ENCODE measurements around the gene STXBP4. TPM values are rescaled to one million over a fixed set of nuclear protein-coding genes. Genes with fewer than 3 reads are reported as not detected.

STXBP4 gene
- polyA plus RNA-seq, 3 donors from 2014 or later = 0.58 to 5.9 TPM; not detected in 1

- no peak overlapping the region for H3K4me3 Mint-ChIP-seq
- peaks cover 0 to 7% (median 4%) of the 10 kb centered on the region in 3 donors for H3K36me3 Mint-ChIP-seq
- peaks cover 0 to 6% (median 3%) of the 10 kb centered on the region in 6 donors for H3K9me3 Mint-ChIP-seq
- DNase-seq = no peak
- peaks cover 0 to 10% (median 4%) of the 10 kb centered on the region in 3 donors for H3K27me3 Mint-ChIP-seq (ENCODE audit: low read depth in 3 of 3)
- no peak overlapping the region for H3K27ac Mint-ChIP-seq
- no peaks in the 10 kb centered on the region for H3K4me1 Mint-ChIP-seq
These were observed 218.6 kb downstream of the STXBP4 start for GRCh38 chr17:55186937-55187770.

GRCh38 chr17:55190748-55191147 is 222.2 kb downstream of the STXBP4 start:
- peaks cover 1 to 5% (median 2%) of the 10 kb centered on the region in 3 donors for H3K27me3 Mint-ChIP-seq (ENCODE audit: low read depth in 3 of 3)
- H3K4me3 Mint-ChIP-seq = no peak overlapping the region
- no peak overlapping the region for H3K27ac Mint-ChIP-seq
- DNase-seq = no peak
- H3K4me1 Mint-ChIP-seq = no peaks in the 10 kb centered on the region
- no peaks in the 10 kb centered on the region for H3K36me3 Mint-ChIP-seq
- no peaks in the 10 kb centered on the region for H3K9me3 Mint-ChIP-seq

GRCh38 chr17:55198690-55199370 is 230.3 kb downstream of the STXBP4 start:
- Mint-ChIP-seq H3K9me3 (peaks cover 0 to 2% (median 0%) of the 10 kb centered on the region in 6 donors), H3K4me3 (no peak overlapping the region), H3K4me1 (no peaks in the 10 kb centered on the region), H3K27ac (no peak overlapping the region), H3K36me3 (no peaks in the 10 kb centered on the region), H3K27me3 (ENCODE audit: low read depth in 3 of 3) (peaks cover 4 to 13% (median 7%) of the 10 kb centered on the region in 3 donors)
- no peak for DNase-seq

- Mint-ChIP-seq H3K4me3 (no peak overlapping the region), H3K36me3 (no peaks in the 10 kb centered on the region), H3K9me3 (peaks cover 0 to 11% (median 2%) of the 10 kb centered on the region in 6 donors), H3K27me3 (ENCODE audit: low read depth in 3 of 3) (peaks cover 5 to 16% (median 9%) of the 10 kb centered on the region in 3 donors), H3K27ac (no peak overlapping the region), H3K4me1 (no peaks in the 10 kb centered on the region)
- DNase-seq = no peak
These were observed 232.3 kb downstream of the STXBP4 start for GRCh38 chr17:55200904-55201303.

- H3K4me3 Mint-ChIP-seq = no peak overlapping the region
- H3K4me1 Mint-ChIP-seq = no peaks in the 10 kb centered on the region
- H3K27me3 Mint-ChIP-seq (ENCODE audit: low read depth in 3 of 3) = peaks cover 5 to 16% (median 10%) of the 10 kb centered on the region in 3 donors
- no peak overlapping the region for H3K27ac Mint-ChIP-seq
- H3K36me3 Mint-ChIP-seq = no peaks in the 10 kb centered on the region
- no peak for DNase-seq
- peaks cover 0 to 11% (median 3%) of the 10 kb centered on the region in 6 donors for H3K9me3 Mint-ChIP-seq
These were observed 232.9 kb downstream of the STXBP4 start for GRCh38 chr17:55201308-55201932.

GRCh38 chr17:55202896-55203295 is 234.3 kb downstream of the STXBP4 start:
- peaks cover 0 to 11% (median 3%) of the 10 kb centered on the region in 6 donors for H3K9me3 Mint-ChIP-seq
- H3K27me3 Mint-ChIP-seq (ENCODE audit: low read depth in 3 of 3) = peaks cover 5 to 22% (median 6%) of the 10 kb centered on the region in 3 donors
- no peak overlapping the region for H3K27ac Mint-ChIP-seq
- H3K4me3 Mint-ChIP-seq = no peak overlapping the region
- H3K36me3 Mint-ChIP-seq = no peaks in the 10 kb centered on the region
- no peaks in the 10 kb centered on the region for H3K4me1 Mint-ChIP-seq
- no peak for DNase-seq

- no peaks in the 10 kb centered on the region for H3K36me3 Mint-ChIP-seq
- no peak for DNase-seq
These were observed 239.7 kb downstream of the STXBP4 start for GRCh38 chr17:55208078-55208812.

GRCh38 chr17:55210292-55210691 is 241.7 kb downstream of the STXBP4 start:
- no peaks in the 10 kb centered on the region for H3K36me3 Mint-ChIP-seq
- no peak overlapping the region for H3K27ac Mint-ChIP-seq

More at GRCh38 chr17:55208078-55208812, 239.7 kb downstream of the STXBP4 start:
- no peak overlapping the region for H3K4me3 Mint-ChIP-seq
- H3K27me3 Mint-ChIP-seq (ENCODE audit: low read depth in 3 of 3) = peaks cover 3 to 8% (median 5%) of the 10 kb centered on the region in 3 donors
- no peaks in the 10 kb centered on the region for H3K4me1 Mint-ChIP-seq
- peaks cover 1 to 11% (median 3%) of the 10 kb centered on the region in 6 donors for H3K9me3 Mint-ChIP-seq
- H3K27ac Mint-ChIP-seq = no peak overlapping the region

GRCh38 chr17:55212880-55213279 is 244.3 kb downstream of the STXBP4 start:
- peaks cover 2 to 7% (median 3%) of the 10 kb centered on the region in 3 donors for H3K27me3 Mint-ChIP-seq (ENCODE audit: low read depth in 3 of 3)
- H3K9me3 Mint-ChIP-seq = peaks cover 0 to 1% (median 0%) of the 10 kb centered on the region in 6 donors
- DNase-seq = no peak
- no peaks in the 10 kb centered on the region for H3K36me3 Mint-ChIP-seq
- H3K4me3 Mint-ChIP-seq = no peak overlapping the region
- no peaks in the 10 kb centered on the region for H3K4me1 Mint-ChIP-seq
- H3K27ac Mint-ChIP-seq = no peak overlapping the region

More at GRCh38 chr17:55210292-55210691, 241.7 kb downstream of the STXBP4 start:
- Mint-ChIP-seq H3K9me3 (peaks cover 0 to 4% (median 0%) of the 10 kb centered on the region in 6 donors), H3K27me3 (ENCODE audit: low read depth in 3 of 3) (peaks cover 0 to 5% (median 3%) of the 10 kb centered on the region in 3 donors), H3K4me3 (no peak overlapping the region), H3K4me1 (no peaks in the 10 kb centered on the region)
- no peak for DNase-seq

- Mint-ChIP-seq H3K27ac (no peak overlapping the region), H3K4me1 (no peaks in the 10 kb centered on the region), H3K36me3 (no peaks in the 10 kb centered on the region), H3K4me3 (no peak overlapping the region), H3K27me3 (ENCODE audit: low read depth in 3 of 3) (peaks cover 3 to 11% (median 9%) of the 10 kb centered on the region in 3 donors), H3K9me3 (peaks cover 0 to 4% (median 0%) of the 10 kb centered on the region in 6 donors)
- DNase-seq = no peak
These were observed 247.1 kb downstream of the STXBP4 start for GRCh38 chr17:55215711-55216110.

GRCh38 chr17:55216888-55217287 is 248.3 kb downstream of the STXBP4 start:
- H3K4me3 Mint-ChIP-seq = no peak overlapping the region
- H3K27ac Mint-ChIP-seq = no peak overlapping the region
- H3K9me3 Mint-ChIP-seq = peaks cover 0 to 4% (median 0%) of the 10 kb centered on the region in 6 donors
- no peaks in the 10 kb centered on the region for H3K4me1 Mint-ChIP-seq
- H3K27me3 Mint-ChIP-seq (ENCODE audit: low read depth in 3 of 3) = peaks cover 6 to 13% (median 9%) of the 10 kb centered on the region in 3 donors
- H3K36me3 Mint-ChIP-seq = no peaks in the 10 kb centered on the region
- no peak for DNase-seq

GRCh38 chr17:55219459-55219858 is 250.9 kb downstream of the STXBP4 start:
- no peaks in the 10 kb centered on the region for H3K4me1 Mint-ChIP-seq
- no peak overlapping the region for H3K4me3 Mint-ChIP-seq
- no peaks in the 10 kb centered on the region for H3K36me3 Mint-ChIP-seq
- H3K27ac Mint-ChIP-seq = no peak overlapping the region
- no peak for DNase-seq
- peaks cover 6 to 16% (median 9%) of the 10 kb centered on the region in 3 donors for H3K27me3 Mint-ChIP-seq (ENCODE audit: low read depth in 3 of 3)
- peaks cover 0 to 4% (median 0%) of the 10 kb centered on the region in 6 donors for H3K9me3 Mint-ChIP-seq

GRCh38 chr17:55219934-55220333 is 251.4 kb downstream of the STXBP4 start:
- H3K4me1 Mint-ChIP-seq = no peaks in the 10 kb centered on the region
- no peak overlapping the region for H3K27ac Mint-ChIP-seq
- H3K36me3 Mint-ChIP-seq = no peaks in the 10 kb centered on the region
- H3K27me3 Mint-ChIP-seq (ENCODE audit: low read depth in 3 of 3) = peaks cover 6 to 16% (median 9%) of the 10 kb centered on the region in 3 donors
- no peak overlapping the region for H3K4me3 Mint-ChIP-seq
- no peak for DNase-seq
- peaks cover 0 to 4% (median 0%) of the 10 kb centered on the region in 6 donors for H3K9me3 Mint-ChIP-seq

All from immature natural killer cell (primary cell).